DND-41 (cell line): ENCODE results near the gene DNAJC2.

ENCODE experiments used
- ATAC-seq: fragments of 200-7000 bp; cut with Tn5 transposase; 3 replicates; pipeline ENCODE4 v1.9.1; 2021; ENCODE audit warnings: low read depth; ENCODE audit not compliant: insufficient read depth
- DNase-seq: peaks from one replicate; pipeline ENCODE4 v3.0.0-alpha.2; 2020
- H2AFZ ChIP-seq: 2 replicates; pipeline ENCODE4 v1.6.0; 2012; ENCODE audit warnings: low read depth, low read length
- H3K27ac ChIP-seq: 2 replicates; pipeline ENCODE4 v1.5.1; 2012; ENCODE audit warnings: low read length, inconsistent platforms
- H3K27me3 ChIP-seq: fragments of 200-600 bp; sonication (generic); 2 replicates; pipeline ENCODE4 v1.6.0; 2012; ENCODE audit warnings: low read length, mild to moderate bottlenecking, inconsistent platforms; ENCODE audit not compliant: insufficient read depth, poor library complexity
- H3K36me3 ChIP-seq: 2 replicates; pipeline ENCODE4 v1.5.1; 2012; ENCODE audit warnings: low read length, inconsistent platforms; ENCODE audit not compliant: insufficient read depth
- H3K4me1 ChIP-seq: 2 replicates; pipeline ENCODE4 v1.5.1; 2012; ENCODE audit warnings: mild to moderate bottlenecking, low read length; ENCODE audit not compliant: insufficient read depth
- H3K4me2 ChIP-seq: 2 replicates; pipeline ENCODE4 v1.6.0; 2012; ENCODE audit warnings: mild to moderate bottlenecking, moderate library complexity, low read length, inconsistent platforms; ENCODE audit not compliant: insufficient read depth
- H3K4me3 ChIP-seq, 2 experiments: fragments of 200-600 bp in 1 of 2; shearing (Covaris generic) in 1 of 2; 2 replicates each; pipeline ENCODE4 v1.5.1; 2012 to 2016; ENCODE audit warnings: inconsistent platforms in 2 of 2, low read length in 2 of 2, mild to moderate bottlenecking in 2 of 2, low read depth in 1 of 2, moderate library complexity in 1 of 2
- H3K79me2 ChIP-seq: 2 replicates; pipeline ENCODE4 v1.6.0; 2012; ENCODE audit warnings: low read length, inconsistent platforms; ENCODE audit not compliant: insufficient read depth
- H3K9ac ChIP-seq: 2 replicates; pipeline ENCODE4 v1.6.0; 2012; ENCODE audit warnings: low read depth, mild to moderate bottlenecking, inconsistent platforms, low read length, moderate library complexity
- H3K9me3 ChIP-seq: 2 replicates; pipeline ENCODE4 v1.5.1; 2012; ENCODE audit warnings: low read length, moderate library complexity, mild to moderate bottlenecking, inconsistent platforms; ENCODE audit not compliant: insufficient read depth, severe bottlenecking
- H4K20me1 ChIP-seq: 2 replicates; pipeline ENCODE4 v1.6.0; 2012; ENCODE audit warnings: low read length; ENCODE audit not compliant: insufficient read depth
- EZH2 ChIP-seq: IDR thresholded peaks from 3 replicates; pipeline ENCODE4 v1.6.1; 2012; ENCODE audit warnings: borderline replicate concordance, low read depth, mild to moderate bottlenecking, moderate library complexity, low read length, inconsistent platforms; ENCODE audit not compliant: severe bottlenecking
- TF ChIP-seq, protein P1 (sequence below): IDR thresholded peaks from 2 replicates; pipeline ENCODE4 v1.5.1; 2012; ENCODE audit warnings: borderline replicate concordance, low read length, moderate library complexity, mild to moderate bottlenecking; ENCODE audit not compliant: poor library complexity, severe bottlenecking; ENCODE audit errors: extremely low read depth

Gene DNAJC2

GRCh38 chr7:103336761-103337160 lies 7.8 kb downstream of the DNAJC2 start:
- no peaks in the 10 kb centered on the region for H3K9me3 ChIP-seq
- H3K27me3 ChIP-seq, result no peaks in the 10 kb centered on the region
- no peak overlapping the region for H3K4me3 ChIP-seq
- DNase-seq (no peak), ATAC-seq (no peak)
- peaks cover 87% of the 10 kb centered on the region for H3K36me3 ChIP-seq
- H3K27ac ChIP-seq, result no peak overlapping the region
- peaks cover 14% of the 10 kb centered on the region; the same call in 1 of the 2 replicates for H4K20me1 ChIP-seq
- no peak for TF ChIP-seq EZH2
- TF ChIP-seq, protein P1, sequence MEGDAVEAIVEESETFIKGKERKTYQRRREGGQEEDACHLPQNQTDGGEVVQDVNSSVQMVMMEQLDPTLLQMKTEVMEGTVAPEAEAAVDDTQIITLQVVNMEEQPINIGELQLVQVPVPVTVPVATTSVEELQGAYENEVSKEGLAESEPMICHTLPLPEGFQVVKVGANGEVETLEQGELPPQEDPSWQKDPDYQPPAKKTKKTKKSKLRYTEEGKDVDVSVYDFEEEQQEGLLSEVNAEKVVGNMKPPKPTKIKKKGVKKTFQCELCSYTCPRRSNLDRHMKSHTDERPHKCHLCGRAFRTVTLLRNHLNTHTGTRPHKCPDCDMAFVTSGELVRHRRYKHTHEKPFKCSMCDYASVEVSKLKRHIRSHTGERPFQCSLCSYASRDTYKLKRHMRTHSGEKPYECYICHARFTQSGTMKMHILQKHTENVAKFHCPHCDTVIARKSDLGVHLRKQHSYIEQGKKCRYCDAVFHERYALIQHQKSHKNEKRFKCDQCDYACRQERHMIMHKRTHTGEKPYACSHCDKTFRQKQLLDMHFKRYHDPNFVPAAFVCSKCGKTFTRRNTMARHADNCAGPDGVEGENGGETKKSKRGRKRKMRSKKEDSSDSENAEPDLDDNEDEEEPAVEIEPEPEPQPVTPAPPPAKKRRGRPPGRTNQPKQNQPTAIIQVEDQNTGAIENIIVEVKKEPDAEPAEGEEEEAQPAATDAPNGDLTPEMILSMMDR, result no peak
- H2AFZ ChIP-seq, result no peak overlapping the region
- peaks cover 80% of the 10 kb centered on the region for H3K79me2 ChIP-seq
- peaks cover 10% of the 10 kb centered on the region for H3K4me1 ChIP-seq
- no peak overlapping the region for H3K9ac ChIP-seq
- no peak overlapping the region for H3K4me2 ChIP-seq

DNA sequence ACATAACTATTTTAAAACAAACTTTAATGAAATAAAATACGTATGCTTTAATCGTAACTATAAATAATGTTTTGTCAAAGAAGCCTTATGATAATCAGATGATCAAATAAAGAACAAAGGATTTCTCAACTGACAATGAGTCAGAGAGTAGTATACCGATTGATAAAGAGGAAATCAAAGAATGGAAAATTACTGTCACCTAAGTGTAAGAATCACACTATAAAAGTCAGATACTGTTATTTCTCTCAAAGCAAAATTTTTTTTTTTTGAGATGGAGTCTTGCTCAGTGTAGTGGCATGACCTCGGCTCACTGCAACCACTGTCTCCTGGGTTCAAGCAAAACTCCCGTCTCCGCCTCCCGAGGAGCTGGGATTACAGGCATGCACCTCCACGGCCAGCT lies 18.8 kb downstream of the DNAJC2 start:
- peaks cover 9% of the 10 kb centered on the region; the same call in 1 of the 2 replicates for H3K79me2 ChIP-seq
- no peak for TF ChIP-seq EZH2
- TF ChIP-seq, protein P1, result no peak

DNA sequence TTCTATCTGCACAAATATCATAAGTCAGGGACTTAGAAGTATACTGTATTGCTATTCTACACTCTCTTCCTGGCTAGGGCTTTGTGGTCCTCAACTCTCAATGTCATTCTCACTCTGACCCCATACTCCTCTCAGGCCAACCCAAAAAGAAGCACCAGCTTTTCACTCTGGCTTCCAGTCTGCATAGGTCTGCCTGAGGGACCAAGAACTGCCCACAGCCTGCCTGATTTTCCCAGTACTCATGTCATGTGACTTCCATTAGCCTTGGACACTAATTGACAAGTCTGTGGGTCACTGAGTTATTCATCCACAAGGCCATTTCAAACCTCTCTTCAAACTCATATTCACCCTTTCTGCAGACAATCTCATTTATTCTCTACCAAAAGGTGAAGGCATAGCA lies 27.6 kb downstream of the DNAJC2 start:
- Histone ChIP-seq H4K20me1 (0 out of 2 replicates have a peak, but pooled peaks cover 3% of the 10 kb centered on the region), H3K9ac (no peak overlapping the region), H3K27ac (no peak overlapping the region), H3K4me3 (no peak overlapping the region), H3K4me1 (no peaks in the 10 kb centered on the region), H3K4me2 (no peak overlapping the region), H3K27me3 (no peaks in the 10 kb centered on the region), H3K36me3 (peaks cover 95% of the 10 kb centered on the region), H3K9me3 (no peaks in the 10 kb centered on the region), H2AFZ (no peak overlapping the region), H3K79me2 (no peaks in the 10 kb centered on the region)
- TF ChIP-seq EZH2, result no peak
- TF ChIP-seq, protein P1, result no peak
- DNase-seq, result no peak
- ATAC-seq, result no peak

More for the DNA sequence above, 18.8 kb downstream of the DNAJC2 start:
- Histone ChIP-seq H3K4me3 (no peak overlapping the region), H3K9me3 (no peaks in the 10 kb centered on the region), H3K27me3 (no peaks in the 10 kb centered on the region), H3K4me1 (no peaks in the 10 kb centered on the region), H4K20me1 (no peaks in the 10 kb centered on the region; the same call in 1 of the 2 replicates), H3K4me2 (no peak overlapping the region), H3K27ac (no peak overlapping the region), H2AFZ (no peak overlapping the region), H3K36me3 (peaks cover 76% of the 10 kb centered on the region), H3K9ac (no peak overlapping the region)
- ATAC-seq (no peak), DNase-seq (no peak)

DNA sequence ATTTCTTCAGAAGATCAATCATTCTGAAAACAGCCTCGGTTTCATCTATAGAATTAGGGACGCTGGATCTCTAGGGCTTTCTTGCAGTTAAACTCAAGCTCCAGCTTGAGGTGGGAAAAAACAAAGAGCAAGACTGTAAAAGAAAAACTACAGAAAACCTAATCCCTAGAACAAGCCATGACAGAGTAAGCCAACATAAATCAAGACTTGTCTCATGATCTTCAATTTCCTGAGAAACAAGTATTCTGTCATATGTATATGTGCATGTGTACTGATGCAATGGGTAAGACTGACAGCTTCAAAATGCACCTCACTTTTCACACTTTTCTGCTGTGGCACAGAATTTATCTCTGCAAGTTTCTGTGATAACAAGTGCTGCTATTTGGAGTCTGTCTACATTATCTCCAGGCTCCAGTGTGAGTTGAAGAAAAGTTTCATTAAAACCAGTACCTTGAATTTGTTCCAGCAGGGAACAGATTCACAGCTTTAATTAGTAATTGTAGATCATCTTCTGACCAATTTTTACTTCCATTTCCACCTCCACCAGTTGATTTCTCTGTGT lies 28.1 kb downstream of the DNAJC2 start:
- no peak for DNase-seq

More for the DNA sequence above, 28.1 kb downstream of the DNAJC2 start:
- Histone ChIP-seq H4K20me1 (0 out of 2 replicates have a peak, but pooled peaks cover 3% of the 10 kb centered on the region), H3K27ac (no peak overlapping the region), H3K27me3 (no peaks in the 10 kb centered on the region), H3K4me3 (no peak overlapping the region), H3K9ac (no peak overlapping the region), H3K4me2 (no peak overlapping the region), H3K9me3 (no peaks in the 10 kb centered on the region), H3K4me1 (no peaks in the 10 kb centered on the region), H3K79me2 (no peaks in the 10 kb centered on the region), H2AFZ (no peak overlapping the region), H3K36me3 (peaks cover 96% of the 10 kb centered on the region)
- no peak for TF ChIP-seq EZH2
- TF ChIP-seq, protein P1, result no peak
- no peak for ATAC-seq
